WTC11 (cell line): ENCODE data around the gene GRM8. TPM values are rescaled to one million over a fixed set of nuclear protein-coding genes. Genes with fewer than 3 reads are reported as not detected.
A peak's percentile ranks its signal among the peaks of the same experiment; 100 is the strongest.

Experiments used
- ATAC-seq: fragments of 200-7000 bp; cut with Tn5 transposase; 2 replicates; pipeline ENCODE4 v1.10.0; 2021; ENCODE audit warnings: mild to moderate bottlenecking, moderate library complexity
- CTCF ChIA-PET: fragments of 300-600 bp; sonication (Branson Sonifier 250); formaldehyde crosslinking; loops from one replicate; lab custom pipeline; 2021; ENCODE audit warnings: antibody characterized with exemption; lab: Charles Lee
- POLR2A ChIA-PET: fragments of 350-600 bp; sonication (Branson Sonifier 250); formaldehyde crosslinking; loops from one replicate; lab custom pipeline; 2021; ENCODE audit warnings: antibody characterized with exemption; lab: Charles Lee
- DNase-seq: peaks from one replicate; pipeline ENCODE4 v3.0.0; 2021; ENCODE audit warnings: low spot score
- H3K27ac Mint-ChIP-seq: 2 replicates; pipeline ENCODE4 v1.8.0; 2021; ENCODE audit warnings: mixed read lengths
- H3K27me3 Mint-ChIP-seq: 2 replicates; pipeline ENCODE4 v1.8.0; 2021; ENCODE audit warnings: low read depth, mild to moderate bottlenecking, moderate library complexity, mixed read lengths
- H3K36me3 Mint-ChIP-seq: 2 replicates; pipeline ENCODE4 v1.8.0; 2021; ENCODE audit warnings: mixed read lengths
- H3K4me1 Mint-ChIP-seq: 2 replicates; pipeline ENCODE4 v1.8.0; 2022; ENCODE audit warnings: mixed read lengths
- H3K4me3 Mint-ChIP-seq: 2 replicates; pipeline ENCODE4 v1.8.0; 2021; ENCODE audit warnings: mild to moderate bottlenecking, moderate library complexity, mixed read lengths
- H3K9me3 Mint-ChIP-seq: 2 replicates; pipeline ENCODE4 v1.8.0; 2021; ENCODE audit warnings: mixed read lengths
- CTCF ChIP-seq: fragments of 200-600 bp; IDR thresholded peaks from 2 replicates; pipeline ENCODE4 v1.8.0; 2022; ENCODE audit warnings: antibody characterized with exemption
- E2F1 ChIP-seq: sonication (generic); formaldehyde crosslinking; IDR thresholded peaks from 2 replicates; pipeline ENCODE4 v1.8.0; 2022; ENCODE audit warnings: mild to moderate bottlenecking, missing genetic modification reagents
- FOXJ3 ChIP-seq: sonication (generic); formaldehyde crosslinking; IDR thresholded peaks from 2 replicates; pipeline ENCODE4 v1.9.0; 2021; ENCODE audit warnings: missing genetic modification reagents, mild to moderate bottlenecking, borderline replicate concordance
- MAX ChIP-seq: sonication (generic); formaldehyde crosslinking; IDR thresholded peaks from 2 replicates; pipeline ENCODE4 v1.8.0; 2022; ENCODE audit warnings: mild to moderate bottlenecking, missing genetic modification reagents
- MXD4 ChIP-seq: fragments of 250-450 bp; sonication (Bioruptor Pico); IDR thresholded peaks from 2 replicates; pipeline ENCODE4 v1.8.0; 2021; ENCODE audit warnings: mild to moderate bottlenecking, moderate library complexity, borderline replicate concordance
- MYBL2 ChIP-seq: sonication (generic); formaldehyde crosslinking; IDR thresholded peaks from 2 replicates; pipeline ENCODE4 v1.8.1; 2023; ENCODE audit warnings: mild to moderate bottlenecking, moderate library complexity, missing genetic modification reagents
- NFATC4 ChIP-seq: fragments of 250-450 bp; sonication (Bioruptor Pico); IDR thresholded peaks from 2 replicates; pipeline ENCODE4 v1.9.0; 2021; ENCODE audit warnings: mild to moderate bottlenecking
- RORB ChIP-seq: fragments of 250-450 bp; sonication (Bioruptor Pico); IDR thresholded peaks from 2 replicates; pipeline ENCODE4 v1.9.0; 2021; ENCODE audit warnings: mild to moderate bottlenecking
- TP53 ChIP-seq: sonication (generic); formaldehyde crosslinking; IDR thresholded peaks from 2 replicates; pipeline ENCODE4 v1.8.1; 2023; ENCODE audit warnings: mild to moderate bottlenecking, missing genetic modification reagents
- USF1 ChIP-seq: sonication (generic); formaldehyde crosslinking; IDR thresholded peaks from 2 replicates; pipeline ENCODE4 v1.8.0; 2022; ENCODE audit warnings: mild to moderate bottlenecking, missing genetic modification reagents
- ZBTB21 ChIP-seq: sonication (generic); formaldehyde crosslinking; IDR thresholded peaks from 2 replicates; pipeline ENCODE4 v1.8.1; 2023; ENCODE audit warnings: mild to moderate bottlenecking, missing genetic modification reagents, borderline replicate concordance
- ZMAT4 ChIP-seq: fragments of 250-450 bp; sonication (Bioruptor Pico); IDR thresholded peaks from 2 replicates; pipeline ENCODE4 v1.9.0; 2021; ENCODE audit warnings: mild to moderate bottlenecking
- ZNF671 ChIP-seq: fragments of 250-450 bp; sonication (Bioruptor Pico); IDR thresholded peaks from 2 replicates; pipeline ENCODE4 v1.8.0; 2021; ENCODE audit warnings: mild to moderate bottlenecking
- total RNA-seq: library from RNA; stranded (reverse); gene quantifications from 3 replicates; pipeline ENCODE4 v1.2.3, GENCODE V29; 2021
- TF ChIP-seq, protein P1 (sequence below): sonication (generic); formaldehyde crosslinking; IDR thresholded peaks from 2 replicates; pipeline ENCODE4 v1.8.1; 2023; ENCODE audit warnings: mild to moderate bottlenecking, missing genetic modification reagents
- TF ChIP-seq, protein P2 (sequence below): fragments of 250-450 bp; sonication (Bioruptor Pico); IDR thresholded peaks from 2 replicates; pipeline ENCODE4 v1.8.0; 2021; ENCODE audit warnings: mild to moderate bottlenecking
- TF ChIP-seq, protein P3 (sequence below): sonication (generic); formaldehyde crosslinking; IDR thresholded peaks from 2 replicates; pipeline ENCODE4 v1.8.1; 2022; ENCODE audit warnings: low read depth, mild to moderate bottlenecking, moderate library complexity, missing genetic modification reagents, borderline replicate concordance

Gene GRM8
- total RNA-seq, 1 experiment from 2014 or later: 2.3 TPM

DNA sequence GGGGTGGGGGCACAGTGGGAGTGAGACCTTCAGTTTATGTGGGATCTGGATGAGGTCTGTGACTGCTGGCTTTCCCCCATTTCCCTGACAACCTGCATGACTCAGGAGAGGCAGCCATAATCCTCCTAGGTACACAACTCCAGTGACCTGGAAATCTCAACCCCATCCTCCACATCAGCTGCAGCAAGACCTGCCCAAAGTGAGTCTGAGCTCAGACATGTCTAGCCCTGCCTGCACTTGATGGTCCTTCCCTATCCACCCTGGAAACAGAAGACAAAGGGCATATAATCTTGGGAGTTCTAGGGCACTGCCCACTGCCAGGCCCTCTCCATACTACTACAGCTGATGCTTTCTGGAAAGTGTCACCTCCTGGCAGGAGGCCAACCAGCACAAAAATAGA, 75.6 kb downstream of the GRM8 start (continued):
- TF ChIP-seq ZMAT4 (CRISPR knock-in tag): no peak

DNA sequence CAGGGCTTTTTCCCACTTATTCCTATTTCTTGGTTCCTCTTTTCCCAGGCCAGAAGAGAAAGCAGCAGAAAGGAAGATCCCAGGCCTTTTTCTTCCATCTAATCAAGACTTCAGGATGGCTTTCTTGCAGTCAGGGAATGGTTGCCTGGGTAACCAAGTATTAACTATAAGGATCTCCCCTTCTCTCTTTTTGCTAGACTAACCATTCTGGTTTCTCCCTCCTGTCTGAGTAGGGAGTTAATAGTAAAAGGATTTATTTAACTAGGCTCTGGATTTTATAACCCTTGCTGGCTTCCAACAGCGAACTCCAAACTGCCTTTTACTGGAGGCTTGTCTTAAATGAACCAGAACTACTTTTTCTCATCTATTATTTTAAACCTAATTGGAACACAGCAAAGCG, 90.4 kb downstream of the GRM8 start:
- DNase-seq: no peak
- no peaks in the 10 kb centered on the region for H3K36me3 Mint-ChIP-seq
- POLR2A ChIA-PET: no interaction called here
- TF ChIP-seq RORB (CRISPR knock-in tag) (no peak), NFATC4 (CRISPR knock-in tag) (no peak), FOXJ3 (CRISPR knock-in tag) (no peak), ZBTB21 (CRISPR knock-in tag) (no peak), TP53 (CRISPR knock-in tag) (no peak), ZNF671 (CRISPR knock-in tag) (no peak), MAX (no peak), MXD4 (CRISPR knock-in tag) (no peak), E2F1 (CRISPR knock-in tag) (no peak)
- TF ChIP-seq, all 79 proteins: peak for 0
- Mint-ChIP-seq H3K9me3 (no peaks in the 10 kb centered on the region), H3K4me1 (no peaks in the 10 kb centered on the region), H3K4me3 (no peak overlapping the region), H3K27ac (no peak overlapping the region), H3K27me3 (peaks cover 7% of the 10 kb centered on the region; the same call in 1 of the 2 replicates)
- ATAC-seq: no peak
- CTCF ChIA-PET: no interaction called here

GRCh38 chr7:127158659-127159058, 94.1 kb downstream of the GRM8 start:
- Mint-ChIP-seq H3K27ac (no peak overlapping the region), H3K9me3 (no peaks in the 10 kb centered on the region), H3K36me3 (no peaks in the 10 kb centered on the region), H3K4me3 (no peak overlapping the region), H3K4me1 (peaks cover 5% of the 10 kb centered on the region), H3K27me3 (peaks cover 7% of the 10 kb centered on the region)
- ChIA-PET CTCF (interaction anchor here (0.5 to 1.9 kb wide), 11 partner anchors 11 to 1416 kb away, joined by 3 to 8 read pairs (median 3); partner anchors contain the start of gene GRM8), POLR2A (no interaction called here)
- TF ChIP-seq, protein P1, sequence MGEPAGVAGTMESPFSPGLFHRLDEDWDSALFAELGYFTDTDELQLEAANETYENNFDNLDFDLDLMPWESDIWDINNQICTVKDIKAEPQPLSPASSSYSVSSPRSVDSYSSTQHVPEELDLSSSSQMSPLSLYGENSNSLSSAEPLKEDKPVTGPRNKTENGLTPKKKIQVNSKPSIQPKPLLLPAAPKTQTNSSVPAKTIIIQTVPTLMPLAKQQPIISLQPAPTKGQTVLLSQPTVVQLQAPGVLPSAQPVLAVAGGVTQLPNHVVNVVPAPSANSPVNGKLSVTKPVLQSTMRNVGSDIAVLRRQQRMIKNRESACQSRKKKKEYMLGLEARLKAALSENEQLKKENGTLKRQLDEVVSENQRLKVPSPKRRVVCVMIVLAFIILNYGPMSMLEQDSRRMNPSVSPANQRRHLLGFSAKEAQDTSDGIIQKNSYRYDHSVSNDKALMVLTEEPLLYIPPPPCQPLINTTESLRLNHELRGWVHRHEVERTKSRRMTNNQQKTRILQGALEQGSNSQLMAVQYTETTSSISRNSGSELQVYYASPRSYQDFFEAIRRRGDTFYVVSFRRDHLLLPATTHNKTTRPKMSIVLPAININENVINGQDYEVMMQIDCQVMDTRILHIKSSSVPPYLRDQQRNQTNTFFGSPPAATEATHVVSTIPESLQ (CRISPR knock-in tag): no peak
- no peak for TF ChIP-seq MYBL2
- TF ChIP-seq CTCF: peak; percentile 59; the same call in 1 of the 2 replicates
- TF ChIP-seq, protein P2, sequence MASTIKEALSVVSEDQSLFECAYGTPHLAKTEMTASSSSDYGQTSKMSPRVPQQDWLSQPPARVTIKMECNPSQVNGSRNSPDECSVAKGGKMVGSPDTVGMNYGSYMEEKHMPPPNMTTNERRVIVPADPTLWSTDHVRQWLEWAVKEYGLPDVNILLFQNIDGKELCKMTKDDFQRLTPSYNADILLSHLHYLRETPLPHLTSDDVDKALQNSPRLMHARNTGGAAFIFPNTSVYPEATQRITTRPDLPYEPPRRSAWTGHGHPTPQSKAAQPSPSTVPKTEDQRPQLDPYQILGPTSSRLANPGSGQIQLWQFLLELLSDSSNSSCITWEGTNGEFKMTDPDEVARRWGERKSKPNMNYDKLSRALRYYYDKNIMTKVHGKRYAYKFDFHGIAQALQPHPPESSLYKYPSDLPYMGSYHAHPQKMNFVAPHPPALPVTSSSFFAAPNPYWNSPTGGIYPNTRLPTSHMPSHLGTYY (CRISPR knock-in tag): no peak
- DNase-seq (no peak), ATAC-seq (peak; percentile 70)

- Mint-ChIP-seq H3K4me3 (no peak overlapping the region), H3K4me1 (peaks cover 5% of the 10 kb centered on the region), H3K27ac (no peak overlapping the region), H3K27me3 (no peaks in the 10 kb centered on the region; the same call in 1 of the 2 replicates), H3K36me3 (no peaks in the 10 kb centered on the region), H3K9me3 (no peaks in the 10 kb centered on the region)
- TF ChIP-seq, protein P3, sequence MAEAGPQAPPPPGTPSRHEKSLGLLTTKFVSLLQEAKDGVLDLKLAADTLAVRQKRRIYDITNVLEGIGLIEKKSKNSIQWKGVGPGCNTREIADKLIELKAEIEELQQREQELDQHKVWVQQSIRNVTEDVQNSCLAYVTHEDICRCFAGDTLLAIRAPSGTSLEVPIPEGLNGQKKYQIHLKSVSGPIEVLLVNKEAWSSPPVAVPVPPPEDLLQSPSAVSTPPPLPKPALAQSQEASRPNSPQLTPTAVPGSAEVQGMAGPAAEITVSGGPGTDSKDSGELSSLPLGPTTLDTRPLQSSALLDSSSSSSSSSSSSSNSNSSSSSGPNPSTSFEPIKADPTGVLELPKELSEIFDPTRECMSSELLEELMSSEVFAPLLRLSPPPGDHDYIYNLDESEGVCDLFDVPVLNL (CRISPR knock-in tag): no peak
- TF ChIP-seq USF1: no peak
- no peak for DNase-seq
- ChIA-PET CTCF (no interaction called here), POLR2A (no interaction called here)
- no peak for ATAC-seq
Observed at GRCh38 chr7:127154958-127155357, 97.8 kb downstream of the GRM8 start.
